Endothelial cell (in vitro differentiated cells): ENCODE measurements around the gene ARHGAP29. TPM values are rescaled to one million over a fixed set of nuclear protein-coding genes. Genes with fewer than 3 reads are reported as not detected.
"Not testable (repeated sequence)": the region's sequence is repeated elsewhere in the genome, so short reads cannot be mapped to it uniquely, and the experiment has no call there.

Source experiments
- DNase-seq: peaks from one replicate; pipeline ENCODE4 v3.0.0; 2021; ENCODE audit warnings: low spot score
- H3K27ac Mint-ChIP-seq: one replicate; pipeline ENCODE4 v1.8.0; 2021; ENCODE audit warnings: mixed read lengths, inconsistent platforms; ENCODE audit not compliant: unreplicated experiment
- H3K27me3 Mint-ChIP-seq: one replicate; pipeline ENCODE4 v1.8.0; 2021; ENCODE audit warnings: mild to moderate bottlenecking, moderate library complexity, mixed read lengths, inconsistent platforms; ENCODE audit not compliant: unreplicated experiment
- H3K36me3 Mint-ChIP-seq: one replicate; pipeline ENCODE4 v1.8.0; 2021; ENCODE audit warnings: mild to moderate bottlenecking, low read depth, mixed read lengths, inconsistent platforms; ENCODE audit not compliant: unreplicated experiment
- H3K4me1 Mint-ChIP-seq: one replicate; pipeline ENCODE4 v1.8.0; 2021; ENCODE audit warnings: mild to moderate bottlenecking, mixed read lengths, inconsistent platforms; ENCODE audit not compliant: unreplicated experiment
- H3K4me3 Mint-ChIP-seq: one replicate; pipeline ENCODE4 v1.8.0; 2021; ENCODE audit warnings: mild to moderate bottlenecking, mixed read lengths, inconsistent platforms; ENCODE audit not compliant: unreplicated experiment
- H3K9me3 Mint-ChIP-seq: one replicate; pipeline ENCODE4 v1.8.0; 2021; ENCODE audit warnings: mixed read lengths, inconsistent platforms; ENCODE audit not compliant: unreplicated experiment
- CTCF ChIP-seq: fragments of 200-600 bp; sonication (generic); IDR thresholded peaks from one replicate; pipeline ENCODE4 v1.5.0; 2021; ENCODE audit warnings: antibody characterized with exemption; ENCODE audit not compliant: unreplicated experiment
- total RNA-seq: library from RNA; stranded (reverse); fragmentation: NEBNext Ultra II Directional; extraction: Animal tissue kit (Norgen Biotek cat#: 25700); gene quantifications from one replicate; pipeline ENCODE4 v1.2.1, GENCODE V29; 2021; ENCODE audit not compliant: unreplicated experiment

Gene ARHGAP29
- total RNA-seq, 1 donor from 2014 or later: 276 TPM

- no peak for DNase-seq
- TF ChIP-seq CTCF: no peak
- no peaks in the 10 kb centered on the region for H3K9me3 Mint-ChIP-seq
- H3K4me1 Mint-ChIP-seq: no peaks in the 10 kb centered on the region
- H3K27me3 Mint-ChIP-seq: peaks cover 6% of the 10 kb centered on the region
- no peak overlapping the region for H3K27ac Mint-ChIP-seq
- H3K36me3 Mint-ChIP-seq: no peaks in the 10 kb centered on the region
- H3K4me3 Mint-ChIP-seq: no peak overlapping the region
Observed at GRCh38 chr1:94156096-94156625, 81.2 kb downstream of the ARHGAP29 start.

- Mint-ChIP-seq H3K27ac (no peak overlapping the region), H3K27me3 (peaks cover 2% of the 10 kb centered on the region), H3K4me1 (no peaks in the 10 kb centered on the region), H3K9me3 (no peaks in the 10 kb centered on the region), H3K4me3 (no peak overlapping the region), H3K36me3 (no peaks in the 10 kb centered on the region)
- no peak for DNase-seq
- no peak for TF ChIP-seq CTCF
Observed at GRCh38 chr1:94154989-94155388, 82.4 kb downstream of the ARHGAP29 start.

GRCh38 chr1:94153133-94153532, 84.3 kb downstream of the ARHGAP29 start:
- TF ChIP-seq CTCF: no peak
- Mint-ChIP-seq H3K27ac (no peak overlapping the region), H3K4me3 (no peak overlapping the region), H3K27me3 (peaks cover 1% of the 10 kb centered on the region), H3K36me3 (no peaks in the 10 kb centered on the region), H3K4me1 (no peaks in the 10 kb centered on the region), H3K9me3 (no peaks in the 10 kb centered on the region)
- no peak for DNase-seq

- not testable (repeated sequence) for H3K9me3 Mint-ChIP-seq, H3K36me3 Mint-ChIP-seq, DNase-seq, H3K4me3 Mint-ChIP-seq, H3K27ac Mint-ChIP-seq, H3K4me1 Mint-ChIP-seq, H3K27me3 Mint-ChIP-seq
Observed at GRCh38 chr1:94149166-94149565, 88.2 kb downstream of the ARHGAP29 start.

GRCh38 chr1:94146273-94146672, 91.1 kb downstream of the ARHGAP29 start:
- no peak for DNase-seq
- peaks cover 4% of the 10 kb centered on the region for H3K4me1 Mint-ChIP-seq
- H3K27me3 Mint-ChIP-seq: no peaks in the 10 kb centered on the region
- no peak for TF ChIP-seq CTCF
- no peaks in the 10 kb centered on the region for H3K36me3 Mint-ChIP-seq
- no peaks in the 10 kb centered on the region for H3K9me3 Mint-ChIP-seq
- H3K27ac Mint-ChIP-seq: no peak overlapping the region
- H3K4me3 Mint-ChIP-seq: no peak overlapping the region

GRCh38 chr1:94144836-94145235, 92.5 kb downstream of the ARHGAP29 start:
- no peaks in the 10 kb centered on the region for H3K9me3 Mint-ChIP-seq
- H3K27me3 Mint-ChIP-seq: no peaks in the 10 kb centered on the region
- H3K4me3 Mint-ChIP-seq: no peak overlapping the region
- no peak overlapping the region for H3K27ac Mint-ChIP-seq
- no peaks in the 10 kb centered on the region for H3K36me3 Mint-ChIP-seq
- no peak for TF ChIP-seq CTCF
- DNase-seq: no peak
- H3K4me1 Mint-ChIP-seq: peaks cover 4% of the 10 kb centered on the region
